BE2C (cell line): Measurements from ENCODE around the gene ADAMTS15.

Experiments used
- DNase-seq: peaks from one replicate; pipeline ENCODE4 v3.0.0-alpha.2; 2020
- H3K27me3 ChIP-seq: fragments of 250-450 bp; sonication (Bioruptor Pico); 2 replicates; pipeline ENCODE4 v1.5.1; 2020; ENCODE audit warnings: mild to moderate bottlenecking
- H3K36me3 ChIP-seq: fragments of 250-450 bp; sonication (Bioruptor Pico); 2 replicates; pipeline ENCODE4 v1.5.1; 2020; ENCODE audit warnings: mild to moderate bottlenecking
- H3K4me1 ChIP-seq: fragments of 250-450 bp; sonication (Bioruptor Pico); 2 replicates; pipeline ENCODE4 v1.5.1; 2020
- H3K4me3 ChIP-seq: 2 replicates; pipeline ENCODE4 v1.5.1; 2011; ENCODE audit warnings: low read depth, low read length
- H3K9me3 ChIP-seq: fragments of 250-450 bp; sonication (Bioruptor Pico); 2 replicates; pipeline ENCODE4 v1.5.1; 2020
- CTCF ChIP-seq: IDR thresholded peaks from 2 replicates; pipeline ENCODE4 v1.5.1; 2012; ENCODE audit warnings: mild to moderate bottlenecking, low read depth, low read length

The ADAMTS15 gene

GRCh38 chr11:130499828-130500227, 51.4 kb downstream of the ADAMTS15 start:
- no peak for DNase-seq
- H3K4me3 ChIP-seq: no peak overlapping the region
- no peaks in the 10 kb centered on the region for H3K36me3 ChIP-seq
- H3K27me3 ChIP-seq: 0 out of 2 replicates have a peak, but pooled peaks cover 3% of the 10 kb centered on the region
- TF ChIP-seq CTCF: no peak
- no peaks in the 10 kb centered on the region for H3K9me3 ChIP-seq
- H3K4me1 ChIP-seq: no peaks in the 10 kb centered on the region

GRCh38 chr11:130504317-130504716, 55.9 kb downstream of the ADAMTS15 start:
- Histone ChIP-seq H3K9me3 (no peaks in the 10 kb centered on the region), H3K4me3 (no peak overlapping the region), H3K36me3 (no peaks in the 10 kb centered on the region), H3K4me1 (no peaks in the 10 kb centered on the region), H3K27me3 (no peaks in the 10 kb centered on the region)
- DNase-seq: no peak
- no peak for TF ChIP-seq CTCF

- Histone ChIP-seq H3K27me3 (no peaks in the 10 kb centered on the region), H3K4me1 (no peaks in the 10 kb centered on the region), H3K36me3 (no peaks in the 10 kb centered on the region), H3K4me3 (no peak overlapping the region), H3K9me3 (no peaks in the 10 kb centered on the region)
- no peak for TF ChIP-seq CTCF
- no peak for DNase-seq
Measured at GRCh38 chr11:130508913-130509312, 60.5 kb downstream of the ADAMTS15 start.

DNA sequence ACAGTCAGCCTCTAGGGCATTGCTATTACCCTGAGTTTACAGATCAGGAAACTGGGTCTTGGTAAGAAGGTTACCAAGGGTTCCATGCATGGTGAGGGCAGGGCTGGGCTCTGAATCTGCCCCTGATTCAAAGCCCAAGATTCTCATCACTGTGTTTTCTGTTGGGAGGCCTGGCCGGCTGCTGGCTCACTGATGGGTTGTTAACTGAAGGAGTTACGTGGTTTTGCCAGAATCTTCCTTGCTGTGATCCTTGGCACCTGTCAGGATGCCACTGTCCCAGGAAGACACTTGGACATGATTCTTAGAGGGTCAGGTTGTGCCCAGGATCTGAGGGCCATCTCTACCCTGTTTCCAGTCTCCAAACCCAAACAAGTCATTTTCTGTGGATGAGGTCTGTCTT, 61.5 kb downstream of the ADAMTS15 start:
- no peak for DNase-seq

GRCh38 chr11:130510407-130511006, 62.1 kb downstream of the ADAMTS15 start:
- DNase-seq: no peak
- H3K27me3 ChIP-seq: no peaks in the 10 kb centered on the region
- no peaks in the 10 kb centered on the region for H3K36me3 ChIP-seq
- TF ChIP-seq CTCF: no peak
- no peaks in the 10 kb centered on the region for H3K9me3 ChIP-seq
- H3K4me1 ChIP-seq: no peaks in the 10 kb centered on the region
- H3K4me3 ChIP-seq: no peak overlapping the region

More for the DNA sequence above, 61.5 kb downstream of the ADAMTS15 start:
- no peaks in the 10 kb centered on the region for H3K36me3 ChIP-seq
- H3K4me3 ChIP-seq: no peak overlapping the region
- no peaks in the 10 kb centered on the region for H3K4me1 ChIP-seq
- no peak for TF ChIP-seq CTCF
- no peaks in the 10 kb centered on the region for H3K27me3 ChIP-seq
- no peaks in the 10 kb centered on the region for H3K9me3 ChIP-seq

- Histone ChIP-seq H3K36me3 (no peaks in the 10 kb centered on the region), H3K27me3 (no peaks in the 10 kb centered on the region), H3K4me1 (no peaks in the 10 kb centered on the region), H3K4me3 (no peak overlapping the region), H3K9me3 (no peaks in the 10 kb centered on the region)
- no peak for TF ChIP-seq CTCF
- no peak for DNase-seq
Measured at GRCh38 chr11:130511765-130512164, 63.3 kb downstream of the ADAMTS15 start.
